Measurements from ENCODE around the gene CDRT4.

The CDRT4 gene

DNA sequence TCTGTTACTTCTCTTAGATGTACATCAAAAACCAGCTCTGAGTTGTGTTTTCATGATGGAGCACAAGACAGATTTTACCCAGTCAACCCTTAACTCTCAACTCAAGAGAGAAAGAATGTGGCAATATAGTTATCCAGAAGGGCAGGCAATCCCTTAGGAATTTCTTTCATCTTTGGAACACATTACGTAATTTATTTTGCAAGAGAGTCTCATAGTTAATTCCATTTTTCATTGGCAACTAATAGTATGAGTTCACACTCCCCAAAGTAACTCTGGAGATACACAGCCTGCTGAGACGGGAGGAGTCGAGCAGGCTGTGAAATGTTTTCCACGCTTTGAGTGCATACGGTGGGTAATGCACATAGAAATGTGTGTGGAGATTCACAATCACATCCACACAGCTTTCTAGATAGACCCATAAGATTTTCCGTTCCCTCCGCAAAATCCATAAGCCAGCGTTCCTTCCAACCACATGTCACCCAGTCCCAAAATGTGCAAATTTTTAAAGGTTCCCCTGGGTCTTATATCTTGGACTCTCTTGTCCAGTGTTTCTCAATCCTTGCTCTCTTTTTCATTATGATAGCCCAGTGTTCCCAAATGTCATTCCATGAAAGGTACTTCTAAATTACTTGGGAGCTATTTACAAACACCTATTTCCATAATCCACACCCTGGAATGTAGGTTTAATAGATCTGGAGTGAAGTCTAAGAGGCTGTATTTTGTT, 8.4 kb upstream of the CDRT4 start:
- H3K4me3 ChIP-seq (ENCODE audit: control insufficient read depth, low read depth, low read length): no peak overlapping the region
- TF ChIP-seq, protein P1, sequence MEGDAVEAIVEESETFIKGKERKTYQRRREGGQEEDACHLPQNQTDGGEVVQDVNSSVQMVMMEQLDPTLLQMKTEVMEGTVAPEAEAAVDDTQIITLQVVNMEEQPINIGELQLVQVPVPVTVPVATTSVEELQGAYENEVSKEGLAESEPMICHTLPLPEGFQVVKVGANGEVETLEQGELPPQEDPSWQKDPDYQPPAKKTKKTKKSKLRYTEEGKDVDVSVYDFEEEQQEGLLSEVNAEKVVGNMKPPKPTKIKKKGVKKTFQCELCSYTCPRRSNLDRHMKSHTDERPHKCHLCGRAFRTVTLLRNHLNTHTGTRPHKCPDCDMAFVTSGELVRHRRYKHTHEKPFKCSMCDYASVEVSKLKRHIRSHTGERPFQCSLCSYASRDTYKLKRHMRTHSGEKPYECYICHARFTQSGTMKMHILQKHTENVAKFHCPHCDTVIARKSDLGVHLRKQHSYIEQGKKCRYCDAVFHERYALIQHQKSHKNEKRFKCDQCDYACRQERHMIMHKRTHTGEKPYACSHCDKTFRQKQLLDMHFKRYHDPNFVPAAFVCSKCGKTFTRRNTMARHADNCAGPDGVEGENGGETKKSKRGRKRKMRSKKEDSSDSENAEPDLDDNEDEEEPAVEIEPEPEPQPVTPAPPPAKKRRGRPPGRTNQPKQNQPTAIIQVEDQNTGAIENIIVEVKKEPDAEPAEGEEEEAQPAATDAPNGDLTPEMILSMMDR (conservative IDR thresholded peaks at IDR 0.05; ENCODE audit: control insufficient read depth, insufficient read depth, low read depth, low read length): no peak
- peak; percentile 80 for DNase-seq (ENCODE audit: low read depth)

DNA sequence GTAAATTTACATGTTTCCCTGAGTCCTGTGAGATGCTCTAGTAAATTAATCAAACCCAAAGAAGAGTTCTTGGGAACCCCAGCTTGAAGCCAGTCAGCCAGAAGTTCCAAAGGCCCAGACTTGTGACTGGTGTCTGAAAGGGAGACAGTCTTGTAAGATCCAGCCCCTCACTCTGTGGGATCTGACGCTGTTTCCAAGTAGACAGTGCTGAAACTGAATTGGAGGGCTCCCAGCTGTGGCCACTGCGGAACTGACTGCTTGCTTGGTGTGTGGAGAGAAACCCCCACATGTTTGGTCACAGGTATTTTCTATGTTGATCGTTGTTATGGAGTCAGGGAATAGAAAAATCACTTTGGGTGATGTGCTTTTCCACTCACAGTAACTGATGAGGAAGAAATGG, 5.5 kb upstream of the CDRT4 start:
- DNase-seq (ENCODE audit: low read depth): no peak
- H3K4me3 ChIP-seq (ENCODE audit: control insufficient read depth, low read depth, low read length): no peak overlapping the region
- TF ChIP-seq, protein P1 (conservative IDR thresholded peaks at IDR 0.05; ENCODE audit: control insufficient read depth, insufficient read depth, low read depth, low read length): no peak

DNA sequence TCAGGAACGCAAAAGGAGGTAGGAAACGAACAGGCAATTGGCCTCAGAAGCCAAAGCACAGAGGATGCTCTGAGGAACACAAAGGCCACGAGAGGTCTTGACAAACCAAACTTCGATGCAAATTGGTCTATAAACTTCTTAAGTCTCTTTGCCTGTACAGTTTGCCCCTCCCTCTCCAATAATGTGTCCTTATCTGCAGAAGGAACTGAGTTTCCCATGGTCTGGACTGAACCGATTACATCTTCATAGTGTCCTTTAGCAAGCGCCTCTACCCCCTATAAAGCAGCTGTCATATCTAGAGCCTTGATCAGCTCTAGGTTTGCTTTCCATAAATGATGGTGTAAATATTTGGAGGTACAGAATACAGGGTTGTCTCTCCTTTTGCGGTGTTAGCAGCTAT, 3.1 kb upstream of the CDRT4 start:
- no peak for DNase-seq (ENCODE audit: low read depth)
- TF ChIP-seq, protein P1 (conservative IDR thresholded peaks at IDR 0.05; ENCODE audit: control insufficient read depth, insufficient read depth, low read depth, low read length): no peak
- H3K4me3 ChIP-seq (ENCODE audit: control insufficient read depth, low read depth, low read length): no peak overlapping the region

DNA sequence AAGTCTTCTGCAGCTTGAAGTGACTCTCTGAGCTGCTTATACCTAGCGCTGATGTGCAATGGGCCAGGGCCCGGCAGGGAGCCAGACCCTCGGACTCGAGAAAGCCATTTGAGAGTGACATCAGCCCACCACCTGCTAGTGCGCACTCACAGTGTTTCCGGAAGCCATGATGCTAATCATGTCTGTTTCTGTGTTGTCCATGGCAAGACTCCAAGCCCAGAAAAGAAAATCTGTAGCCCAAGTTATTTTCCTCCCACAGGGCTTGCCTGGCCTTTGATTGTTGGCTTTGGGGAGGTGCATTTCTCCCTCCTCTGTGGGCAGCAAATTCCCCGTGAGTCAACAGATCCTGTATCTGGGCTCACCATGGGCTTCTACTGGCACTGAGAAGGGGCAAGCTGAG, 1.8 kb upstream of the CDRT4 start:
- H3K4me3 ChIP-seq (ENCODE audit: control insufficient read depth, low read depth, low read length): no peak overlapping the region
- TF ChIP-seq, protein P1 (conservative IDR thresholded peaks at IDR 0.05; ENCODE audit: control insufficient read depth, insufficient read depth, low read depth, low read length): no peak
- peak; percentile 73 for DNase-seq (ENCODE audit: low read depth)

DNA sequence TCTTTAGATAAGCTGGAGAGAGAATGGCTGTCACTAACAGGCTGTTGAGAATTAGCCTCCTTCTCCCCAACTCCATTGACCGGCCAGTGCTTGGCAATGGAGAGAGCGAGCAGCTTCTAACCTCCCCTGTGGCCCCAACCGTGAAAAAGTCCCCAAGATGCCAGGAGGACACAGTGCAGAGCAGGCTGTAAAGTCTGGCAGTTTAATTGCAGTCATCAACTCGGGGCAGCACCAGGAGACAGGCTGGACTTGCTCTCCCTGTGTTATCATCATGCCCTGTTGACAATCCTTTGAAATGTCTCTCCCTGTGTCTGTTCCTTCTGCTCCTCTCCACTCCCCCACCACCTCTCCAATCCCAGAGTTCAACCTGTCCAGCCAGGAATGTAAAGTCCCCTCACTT, 705 bp upstream of the CDRT4 start:
- H3K4me3 ChIP-seq (ENCODE audit: control insufficient read depth, low read depth, low read length): no peak overlapping the region
- TF ChIP-seq, protein P1 (conservative IDR thresholded peaks at IDR 0.05; ENCODE audit: control insufficient read depth, insufficient read depth, low read depth, low read length): no peak
- no peak for DNase-seq (ENCODE audit: low read depth)

DNA sequence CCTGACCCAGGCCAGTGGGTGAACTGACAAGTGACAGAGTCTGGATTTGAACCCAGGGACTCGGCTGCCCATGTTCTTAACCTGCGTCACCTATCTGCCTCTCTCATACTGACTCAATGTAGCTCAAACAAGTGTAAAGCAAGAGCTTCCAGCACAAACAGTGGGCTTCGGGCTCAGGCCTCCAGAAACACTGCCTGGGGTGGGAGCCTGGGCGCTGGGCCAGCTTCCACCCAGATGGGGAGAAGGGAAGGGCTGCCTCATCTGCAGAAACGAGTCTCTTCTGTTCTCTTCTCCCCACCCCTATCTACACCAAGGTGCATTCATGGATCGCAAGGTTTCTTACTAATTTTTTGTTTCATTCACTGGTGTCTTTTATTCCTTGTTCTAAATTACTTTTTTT, 1.3 kb downstream of the CDRT4 start:
- DNase-seq (ENCODE audit: low read depth): no peak
- TF ChIP-seq, protein P1 (conservative IDR thresholded peaks at IDR 0.05; ENCODE audit: control insufficient read depth, insufficient read depth, low read depth, low read length): no peak
- H3K4me3 ChIP-seq (ENCODE audit: control insufficient read depth, low read depth, low read length): no peak overlapping the region
